ENCODE measurements around the gene DNHD1.
A peak's percentile ranks its signal among the peaks of the same experiment; 100 is the strongest.

DNHD1 gene

GRCh38 chr11:6618117-6619003, 121.3 kb downstream of the DNHD1 start:
- Histone ChIP-seq H3K27ac (no peak overlapping the region), H3K4me3 (IDR thresholded peaks at IDR 0.05; ENCODE audit: insufficient read depth, low read depth, low read length) (peak overlapping the region; percentile 26), H3K36me3 (ENCODE audit: insufficient read depth) (no peaks in the 10 kb centered on the region), H2AFZ (ENCODE audit: low read depth) (peak overlapping the region; percentile 62; the same call in 1 of the 2 replicates), H4K20me1 (ENCODE audit: insufficient read depth) (no peaks in the 10 kb centered on the region), H3K9ac (peak overlapping the region; percentile 52; the same call in 1 of the 2 replicates), H3K4me2 (peak overlapping the region; percentile 85), H3K4me1 (ENCODE audit: low read depth, poor library complexity, severe bottlenecking) (peaks cover 15% of the 10 kb centered on the region), H3K79me2 (ENCODE audit: insufficient read depth, low read depth) (no peaks in the 10 kb centered on the region), H3K27me3 (ENCODE audit: insufficient read depth, low read depth) (no peaks in the 10 kb centered on the region)
- TF ChIP-seq CTCF (conservative IDR thresholded peaks at IDR 0.05; ENCODE audit: low read depth, low read length) = no peak

- Histone ChIP-seq H2AFZ (ENCODE audit: low read depth) (peak within 1 kb of the TSS; percentile 62), H3K4me3 (IDR thresholded peaks at IDR 0.05; ENCODE audit: insufficient read depth, low read depth, low read length) (peak within 1 kb of the TSS; percentile 26), H4K20me1 (ENCODE audit: insufficient read depth) (no peaks in the 10 kb centered on the region), H3K36me3 (ENCODE audit: insufficient read depth) (no peaks in the 10 kb centered on the region), H3K27me3 (ENCODE audit: insufficient read depth, low read depth) (no peaks in the 10 kb centered on the region), H3K4me1 (ENCODE audit: low read depth, poor library complexity, severe bottlenecking) (peaks cover 10% of the 10 kb centered on the region), H3K9ac (peak within 1 kb of the TSS; percentile 52; the same call in 1 of the 2 replicates), H3K79me2 (ENCODE audit: insufficient read depth, low read depth) (no peaks in the 10 kb centered on the region), H3K4me2 (peak within 1 kb of the TSS; percentile 85), H3K27ac (no peak within 1 kb of the TSS; the same call in 1 of the 2 replicates)
- TF ChIP-seq CTCF (conservative IDR thresholded peaks at IDR 0.05; ENCODE audit: low read depth, low read length) = no peak
Measured at GRCh38 chr11:6619004-6619745, 122.1 kb downstream of the DNHD1 start, which contains the start of gene TPP1. Gene TPP1, minus strand, starts transcription at chr11:6619422. Its CDS starts 22 bp downstream, at chr11:6619400.

GRCh38 chr11:6620636-6621035, 123.6 kb downstream of the DNHD1 start:
- Histone ChIP-seq H2AFZ (ENCODE audit: low read depth) (no peak overlapping the region), H3K27ac (no peak overlapping the region), H3K4me3 (IDR thresholded peaks at IDR 0.05; ENCODE audit: insufficient read depth, low read depth, low read length) (no peak overlapping the region), H3K79me2 (ENCODE audit: insufficient read depth, low read depth) (no peaks in the 10 kb centered on the region), H3K4me2 (no peak overlapping the region), H3K36me3 (ENCODE audit: insufficient read depth) (no peaks in the 10 kb centered on the region), H4K20me1 (ENCODE audit: insufficient read depth) (no peaks in the 10 kb centered on the region), H3K4me1 (ENCODE audit: low read depth, poor library complexity, severe bottlenecking) (peaks cover 10% of the 10 kb centered on the region), H3K27me3 (ENCODE audit: insufficient read depth, low read depth) (no peaks in the 10 kb centered on the region), H3K9ac (no peak overlapping the region)
- no peak for TF ChIP-seq CTCF (conservative IDR thresholded peaks at IDR 0.05; ENCODE audit: low read depth, low read length)
